PC-3 (cell line): Measurements from ENCODE around the gene HMCES. TPM values are rescaled to one million over a fixed set of nuclear protein-coding genes. Genes with fewer than 3 reads are reported as not detected.

ENCODE experiments used
- ATAC-seq: fragments of 200-7000 bp; cut with Tn5 transposase; 2 replicates; pipeline ENCODE4 v1.9.1; 2020; ENCODE audit warnings: mild to moderate bottlenecking, moderate library complexity
- BruUV-seq: library from RNA; stranded (reverse); fragments of 400-500 nt; replicated peaks from 2 replicates; lab custom pipeline; 2021; lab: Mats Ljungman, UMichigan
- CTCF ChIA-PET: fragments of 300-600 bp; sonication (Branson Sonifier 250); formaldehyde crosslinking; loops from one replicate; lab custom pipeline; 2022; ENCODE audit warnings: antibody characterized with exemption; lab: Charles Lee
- POLR2A ChIA-PET: fragments of 300-600 bp; sonication (Branson Sonifier 250); formaldehyde crosslinking; loops from one replicate; lab custom pipeline; 2022; ENCODE audit warnings: antibody characterized with exemption; ENCODE audit not compliant: unreplicated experiment; lab: Charles Lee
- DNase-seq: peaks from one replicate; pipeline ENCODE4 v3.0.0-alpha.2; 2015
- H2AFZ ChIP-seq: fragments of 300-600 bp; sonication (generic); 2 replicates; pipeline ENCODE4 v1.6.0; 2016; ENCODE audit warnings: antibody characterized with exemption, low read length
- H3F3A ChIP-seq: fragments of 300-600 bp; sonication (generic); one replicate; pipeline ENCODE4 v1.6.0; 2017; ENCODE audit warnings: antibody characterized with exemption, low read length, control low read depth, mild to moderate bottlenecking; ENCODE audit not compliant: unreplicated experiment
- H3K27ac ChIP-seq: fragments of 300-600 bp; sonication (generic); 2 replicates; pipeline ENCODE4 v1.5.1; 2016; ENCODE audit warnings: mild to moderate bottlenecking, low read length
- H3K27me3 ChIP-seq: fragments of 300-600 bp; sonication (generic); 2 replicates; pipeline ENCODE4 v1.6.1; 2016; ENCODE audit warnings: low read length, mixed read lengths
- H3K36me3 ChIP-seq: fragments of 300-600 bp; sonication (generic); 2 replicates; pipeline ENCODE4 v1.6.1; 2016; ENCODE audit warnings: low read depth, mixed run types, low read length, mixed read lengths
- H3K4me1 ChIP-seq: fragments of 300-600 bp; sonication (generic); 2 replicates; pipeline ENCODE4 v1.5.1; 2016; ENCODE audit warnings: low read length; ENCODE audit not compliant: insufficient read depth
- H3K4me2 ChIP-seq: fragments of 300-600 bp; sonication (generic); 2 replicates; pipeline ENCODE4 v1.6.0; 2016; ENCODE audit warnings: low read length
- H3K4me3 ChIP-seq: fragments of 300-600 bp; sonication (generic); 2 replicates; pipeline ENCODE4 v1.5.1; 2016; ENCODE audit warnings: mild to moderate bottlenecking, low read length, mixed read lengths
- H3K79me2 ChIP-seq: fragments of 300-600 bp; sonication (generic); 2 replicates; pipeline ENCODE4 v1.6.1; 2017; ENCODE audit warnings: low read length, mixed read lengths
- H3K9ac ChIP-seq: fragments of 300-600 bp; sonication (generic); 2 replicates; pipeline ENCODE4 v1.6.0; 2016; ENCODE audit warnings: mild to moderate bottlenecking, low read length
- H3K9me2 ChIP-seq: fragments of 300-600 bp; sonication (generic); replicated peaks from 2 replicates; pipeline ENCODE4 v1.6.1; 2016; ENCODE audit warnings: mixed run types, low read length, mixed read lengths
- H3K9me3 ChIP-seq: fragments of 300-600 bp; sonication (generic); 2 replicates; pipeline ENCODE4 v1.6.1; 2016; ENCODE audit warnings: low read length, mixed read lengths
- H4K20me1 ChIP-seq: fragments of 300-600 bp; sonication (generic); 2 replicates; pipeline ENCODE4 v1.6.1; 2016; ENCODE audit warnings: low read length, mixed read lengths
- CTCF ChIP-seq: fragments of 300-600 bp; sonication (generic); conservative IDR thresholded peaks from 2 replicates; pipeline ENCODE4 v1.5.1; 2017; ENCODE audit warnings: antibody characterized with exemption, low read depth, mild to moderate bottlenecking, low read length
- EZH2 ChIP-seq: fragments of 300-600 bp; sonication (generic); IDR thresholded peaks from one replicate; pipeline ENCODE4 v1.6.1; 2017; ENCODE audit warnings: antibody characterized with exemption, mild to moderate bottlenecking, low read length; ENCODE audit not compliant: unreplicated experiment
- EZH2phosphoT487 ChIP-seq: fragments of 300-600 bp; sonication (generic); IDR thresholded peaks from 2 replicates; pipeline ENCODE4 v1.6.1; 2018; ENCODE audit warnings: mild to moderate bottlenecking, antibody characterized with exemption, low read length, borderline replicate concordance
- intact Hi-C: fragments of 100-400 bp; cut with micrococcal nuclease; formaldehyde crosslinking; loops from 2 replicates; pipeline ENCODE4 v1.9.0; 2023
- total RNA-seq: library from RNA; depleted of rRNA; stranded (reverse); fragments of >200 nt; gene quantifications from 2 replicates; pipeline ENCODE4 v1.2.3, GENCODE V29; 2014

HMCES gene
- total RNA-seq, 1 experiment from 2014 or later = 28.8 TPM

GRCh38 chr3:129289201-129289921 lies 10.7 kb downstream of the HMCES start:
- intact Hi-C loops = no loop called here
- H3K27me3 ChIP-seq = no peaks in the 10 kb centered on the region
- no peaks in the 10 kb centered on the region; the same call in 1 of the 2 replicates for H3K36me3 ChIP-seq
- ChIA-PET CTCF (no interaction called here), POLR2A (no interaction called here)
- H3K4me2 ChIP-seq = no peak overlapping the region
- peaks cover 3% of the 10 kb centered on the region; the same call in 1 of the 2 replicates for H3K79me2 ChIP-seq
- H3K9me2 ChIP-seq = no peaks in the 10 kb centered on the region
- H3K4me1 ChIP-seq = no peaks in the 10 kb centered on the region
- H3K9ac ChIP-seq = no peak overlapping the region
- no peaks in the 10 kb centered on the region for H3K9me3 ChIP-seq
- H3F3A ChIP-seq = no peaks in the 10 kb centered on the region
- H4K20me1 ChIP-seq = no peaks in the 10 kb centered on the region
- no peak for TF ChIP-seq EZH2phosphoT487
- no peak for TF ChIP-seq EZH2
- no peak for TF ChIP-seq CTCF
- H2AFZ ChIP-seq = no peak overlapping the region
- no peak for DNase-seq
- BruUV-seq = no TSS peak
- no peak overlapping the region for H3K4me3 ChIP-seq
- ATAC-seq = no peak
- no peak overlapping the region for H3K27ac ChIP-seq

DNA sequence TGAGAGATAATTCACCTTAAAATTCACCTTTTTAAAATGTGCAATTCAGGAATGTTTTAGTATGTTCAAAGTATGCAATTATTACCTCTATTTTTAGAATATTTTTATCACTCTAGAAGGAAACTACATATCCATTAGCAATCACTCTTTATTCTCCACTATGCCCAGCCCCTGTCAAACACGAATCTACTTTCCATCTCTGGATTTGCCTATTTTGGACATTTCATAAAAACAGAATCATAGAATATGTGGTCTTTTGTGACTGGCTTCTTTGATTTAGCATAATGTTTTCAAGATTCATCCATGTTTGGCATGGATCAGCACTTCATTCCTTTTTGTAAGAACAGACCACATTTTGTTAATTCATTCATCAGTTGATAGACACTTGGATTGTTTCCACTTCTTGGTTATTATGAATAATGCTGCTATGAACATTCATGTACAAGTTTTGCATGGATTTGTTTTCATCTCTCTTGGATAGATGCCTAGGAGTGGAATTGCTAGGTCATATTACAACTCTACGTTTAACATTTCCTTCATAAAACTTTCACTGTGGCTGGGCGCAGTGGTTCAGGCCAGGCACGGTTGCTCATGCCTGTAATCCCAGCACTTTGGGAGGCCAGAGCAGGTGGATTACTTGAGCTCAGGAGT lies 12.7 kb downstream of the HMCES start:
- no peak overlapping the region for H3K9ac ChIP-seq
- TSS peak; percentile 22 for BruUV-seq
- no peaks in the 10 kb centered on the region for H3K9me3 ChIP-seq
- TF ChIP-seq CTCF = no peak
- no peak for TF ChIP-seq EZH2phosphoT487
- no peak for TF ChIP-seq EZH2
- H3K4me3 ChIP-seq = no peak overlapping the region
- no peaks in the 10 kb centered on the region; the same call in 1 of the 2 replicates for H3K36me3 ChIP-seq
- CTCF ChIA-PET = no interaction called here
- DNase-seq = peak; percentile 15
- H3K4me2 ChIP-seq = no peak overlapping the region
- no peaks in the 10 kb centered on the region for H4K20me1 ChIP-seq
- ATAC-seq = peak; percentile 80
- no peak overlapping the region for H2AFZ ChIP-seq
- H3K79me2 ChIP-seq = peaks cover 3% of the 10 kb centered on the region; the same call in 1 of the 2 replicates
- H3K27me3 ChIP-seq = no peaks in the 10 kb centered on the region
- no peaks in the 10 kb centered on the region for H3K9me2 ChIP-seq
- no peaks in the 10 kb centered on the region for H3K4me1 ChIP-seq
- no peak overlapping the region for H3K27ac ChIP-seq
- intact Hi-C loops = no loop called here
- POLR2A ChIA-PET = interaction anchor here (0.6 kb wide), 1 partner anchor 25 kb away, joined by 3 read pairs; a partner anchor contains a TSS
- H3F3A ChIP-seq = no peaks in the 10 kb centered on the region

GRCh38 chr3:129295286-129295685 lies 16.6 kb downstream of the HMCES start:
- CTCF ChIA-PET = no interaction called here
- no peaks in the 10 kb centered on the region; the same call in 1 of the 2 replicates for H3K36me3 ChIP-seq
- TF ChIP-seq EZH2 (no peak), EZH2phosphoT487 (no peak), CTCF (no peak)

More at GRCh38 chr3:129295286-129295685, 16.6 kb downstream of the HMCES start:
- Histone ChIP-seq H3F3A (no peaks in the 10 kb centered on the region), H4K20me1 (no peaks in the 10 kb centered on the region), H3K9me2 (no peaks in the 10 kb centered on the region), H3K79me2 (no peaks in the 10 kb centered on the region), H3K27me3 (no peaks in the 10 kb centered on the region), H3K27ac (no peak overlapping the region), H3K4me3 (no peak overlapping the region), H3K4me2 (no peak overlapping the region), H3K9ac (no peak overlapping the region), H3K4me1 (no peaks in the 10 kb centered on the region), H3K9me3 (no peaks in the 10 kb centered on the region), H2AFZ (no peak overlapping the region)
- BruUV-seq = no TSS peak
- POLR2A ChIA-PET = no interaction called here
- intact Hi-C loops = no loop called here
- no peak for ATAC-seq
- DNase-seq = no peak
